ENCODE data around the gene ZSCAN21.

ZSCAN21 gene

DNA sequence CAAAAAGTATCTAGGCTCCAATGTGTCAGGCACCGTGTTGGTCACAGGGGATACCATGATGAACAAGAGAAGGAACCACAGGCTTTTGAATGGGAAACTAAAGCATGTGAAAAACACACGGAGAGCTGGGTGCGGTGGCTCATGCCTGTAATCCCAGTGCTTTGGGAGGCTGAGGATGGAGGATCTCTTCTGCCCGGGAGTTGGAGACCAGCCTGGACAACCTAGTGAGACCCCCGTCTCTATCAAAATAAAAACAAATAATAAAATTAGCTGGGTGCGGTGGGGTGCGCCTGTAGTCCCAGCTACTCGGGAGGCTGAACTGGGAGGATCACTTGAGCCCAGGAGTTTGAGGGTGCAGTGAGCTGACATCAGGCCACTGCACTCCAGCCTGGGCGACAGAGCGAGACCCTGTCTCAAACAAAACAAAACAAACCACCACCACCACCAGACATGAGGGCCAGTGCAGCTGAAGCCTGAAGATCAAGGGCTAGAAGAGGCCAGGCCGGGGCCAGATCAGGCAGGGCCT is 38.6 kb downstream of the ZSCAN21 start:
- DNase-seq (ENCODE audit: low read depth in 1 of 2, low spot score in 1 of 2): no peak
- no peak for TF ChIP-seq JUND (IDR thresholded peaks at IDR 0.05; ENCODE audit: low read depth)
- in situ Hi-C loops (cut with HindIII; ENCODE audit: low pct_unique_long_range_greater_than_20kb, low sequenced_read_pairs): no loop called here

DNA sequence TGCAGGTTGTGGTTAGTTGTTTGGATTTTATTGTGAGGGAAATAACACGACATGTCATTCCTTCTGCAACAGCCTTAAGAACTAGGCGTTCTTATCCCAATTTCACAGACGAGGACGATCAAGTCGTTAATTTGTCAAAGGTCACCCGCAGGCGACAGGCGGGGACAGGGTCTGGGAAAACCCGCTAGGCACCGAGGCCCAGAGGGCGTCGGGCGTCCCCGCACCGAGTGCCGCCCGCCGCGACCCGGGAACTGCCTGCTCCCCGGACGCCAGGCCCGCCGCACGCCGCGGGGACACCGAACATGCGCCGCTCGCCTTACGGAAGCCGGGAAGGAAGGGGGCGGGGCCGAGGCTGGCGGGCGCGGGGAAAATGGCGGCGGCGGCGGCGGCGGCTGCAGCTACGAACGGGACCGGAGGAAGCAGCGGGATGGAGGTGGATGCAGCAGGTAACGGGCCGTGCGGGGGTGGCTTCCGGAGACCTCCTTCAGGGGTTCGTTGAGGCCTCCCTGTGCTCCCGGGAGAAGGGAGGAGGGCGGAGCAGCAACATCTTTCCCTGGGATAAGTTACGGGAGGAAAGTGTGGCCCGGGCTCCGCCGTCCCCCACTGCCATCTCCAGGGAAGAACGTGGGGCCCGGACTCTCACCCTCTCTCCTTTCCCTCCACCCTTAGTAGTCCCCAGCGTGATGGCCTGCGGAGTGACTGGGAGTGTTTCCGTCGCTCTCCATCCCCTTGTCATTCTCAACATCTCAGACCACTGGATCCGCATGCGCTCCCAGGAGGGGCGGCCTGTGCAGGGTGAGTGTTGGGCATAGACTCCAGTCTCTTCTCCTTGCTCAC is 39.3 kb downstream of the ZSCAN21 start, which contains the start of gene COPS6:
Gene COPS6, plus strand, starts transcription at position 349 of the 837 bp plus-strand sequence. Its CDS starts 22 bp downstream, at position 371.
- TF ChIP-seq JUND (IDR thresholded peaks at IDR 0.05; ENCODE audit: low read depth): no peak
- DNase-seq (ENCODE audit: low read depth in 1 of 2, low spot score in 1 of 2): peak; percentile 64 to 79
- in situ Hi-C loops (cut with HindIII; ENCODE audit: low pct_unique_long_range_greater_than_20kb, low sequenced_read_pairs): no loop called here

DNA sequence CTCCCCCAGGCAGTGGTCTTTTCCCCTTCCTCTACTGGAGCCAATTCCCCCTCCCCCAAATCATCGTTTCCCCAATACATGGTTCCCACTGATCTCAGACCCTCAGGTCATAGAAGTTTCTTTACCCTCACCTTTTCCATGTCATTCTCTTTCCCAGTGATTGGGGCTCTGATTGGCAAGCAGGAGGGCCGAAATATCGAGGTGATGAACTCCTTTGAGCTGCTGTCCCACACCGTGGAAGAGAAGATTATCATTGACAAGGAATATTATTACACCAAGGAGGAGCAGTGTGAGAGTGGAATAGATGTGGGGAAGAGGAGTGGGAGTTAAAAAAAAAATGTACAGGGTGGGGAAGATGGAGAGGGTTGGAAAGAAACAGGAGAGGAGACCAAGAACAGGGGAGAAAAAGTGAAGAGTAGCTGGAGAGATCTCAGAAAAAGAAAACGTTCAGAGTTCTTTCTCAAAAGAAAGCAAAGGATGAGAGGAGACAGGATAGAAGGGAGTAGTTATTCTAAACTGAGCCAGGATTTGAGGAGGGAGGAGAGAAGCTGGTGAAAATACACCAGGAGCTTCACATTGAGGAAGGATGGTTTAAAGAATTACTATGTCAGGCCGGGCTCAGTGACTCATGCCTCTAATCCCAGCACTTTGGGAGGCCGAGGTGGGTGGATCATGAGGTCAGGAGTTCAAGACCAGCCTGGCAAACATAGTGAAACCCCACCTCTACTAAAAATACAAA is 40.1 kb downstream of the ZSCAN21 start:
- no peak for DNase-seq (ENCODE audit: low read depth in 1 of 2, low spot score in 1 of 2)
- in situ Hi-C loops (cut with HindIII; ENCODE audit: low pct_unique_long_range_greater_than_20kb, low sequenced_read_pairs): no loop called here
- no peak for TF ChIP-seq JUND (IDR thresholded peaks at IDR 0.05; ENCODE audit: low read depth)

DNA sequence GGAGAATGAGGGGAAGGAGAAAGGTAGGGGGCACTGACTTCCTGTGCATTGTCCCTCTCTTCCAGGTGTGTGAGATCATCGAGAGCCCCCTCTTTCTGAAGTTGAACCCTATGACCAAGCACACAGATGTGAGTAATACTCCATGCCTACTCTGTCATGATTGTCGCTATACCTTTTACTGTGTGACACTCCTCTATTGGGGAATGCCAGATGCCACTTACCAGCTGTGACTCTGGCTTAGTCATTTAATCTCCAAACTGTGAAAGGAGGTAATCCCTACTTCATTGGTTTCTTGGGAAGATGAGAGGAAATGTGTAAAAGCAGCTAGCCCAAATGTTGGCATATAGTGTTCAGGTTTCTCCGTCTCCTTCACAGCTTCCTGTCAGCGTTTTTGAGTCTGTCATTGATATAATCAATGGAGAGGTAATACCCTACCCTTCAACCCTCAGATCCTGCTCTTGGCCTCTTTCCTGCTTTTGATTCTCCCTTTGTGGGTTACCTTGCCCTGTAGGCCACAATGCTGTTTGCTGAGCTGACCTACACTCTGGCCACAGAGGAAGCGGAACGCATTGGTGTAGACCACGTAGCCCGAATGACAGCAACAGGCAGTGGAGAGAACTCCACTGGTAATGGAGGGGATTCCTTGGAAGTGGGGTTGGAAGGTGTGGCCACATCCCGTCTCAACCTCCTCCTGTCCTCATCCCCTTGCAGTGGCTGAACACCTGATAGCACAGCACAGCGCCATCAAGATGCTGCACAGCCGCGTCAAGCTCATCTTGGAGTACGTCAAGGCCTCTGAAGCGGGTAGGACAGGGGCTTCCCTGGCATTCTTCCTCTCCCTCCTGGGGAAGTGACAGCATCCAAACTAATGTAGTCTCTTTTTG is 41.2 kb downstream of the ZSCAN21 start:
- in situ Hi-C loops (cut with HindIII; ENCODE audit: low pct_unique_long_range_greater_than_20kb, low sequenced_read_pairs): no loop called here
- no peak for DNase-seq (ENCODE audit: low read depth in 1 of 2, low spot score in 1 of 2)
- no peak for TF ChIP-seq JUND (IDR thresholded peaks at IDR 0.05; ENCODE audit: low read depth)

DNA sequence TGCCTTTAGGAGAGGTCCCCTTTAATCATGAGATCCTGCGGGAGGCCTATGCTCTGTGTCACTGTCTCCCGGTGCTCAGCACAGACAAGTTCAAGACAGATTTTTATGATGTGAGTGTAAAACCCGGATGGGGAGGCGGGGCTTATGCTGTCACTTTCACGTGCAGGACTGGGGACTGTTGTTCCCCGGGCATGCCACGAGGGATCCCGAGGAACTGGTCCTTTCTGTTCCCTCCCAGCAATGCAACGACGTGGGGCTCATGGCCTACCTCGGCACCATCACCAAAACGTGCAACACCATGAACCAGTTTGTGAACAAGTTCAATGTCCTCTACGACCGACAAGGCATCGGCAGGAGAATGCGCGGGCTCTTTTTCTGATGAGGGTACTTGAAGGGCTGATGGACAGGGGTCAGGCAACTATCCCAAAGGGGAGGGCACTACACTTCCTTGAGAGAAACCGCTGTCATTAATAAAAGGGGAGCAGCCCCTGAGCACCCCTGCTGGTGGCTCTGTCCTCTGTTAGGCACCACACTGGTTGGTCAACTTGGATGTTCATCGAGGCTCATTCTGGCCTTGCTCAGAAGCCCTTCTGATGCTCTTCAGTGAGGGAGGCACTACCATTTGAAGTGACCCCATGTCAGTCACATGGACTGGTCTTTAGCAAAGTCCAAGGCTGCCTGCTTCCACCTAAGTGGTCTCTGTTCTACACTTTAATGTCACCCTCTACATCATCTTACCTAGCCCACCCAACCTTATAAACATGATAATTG is 42.0 kb downstream of the ZSCAN21 start:
- no peak for DNase-seq (ENCODE audit: low read depth in 1 of 2, low spot score in 1 of 2)
- TF ChIP-seq JUND (IDR thresholded peaks at IDR 0.05; ENCODE audit: low read depth): no peak
- in situ Hi-C loops (cut with HindIII; ENCODE audit: low pct_unique_long_range_greater_than_20kb, low sequenced_read_pairs): no loop called here

DNA sequence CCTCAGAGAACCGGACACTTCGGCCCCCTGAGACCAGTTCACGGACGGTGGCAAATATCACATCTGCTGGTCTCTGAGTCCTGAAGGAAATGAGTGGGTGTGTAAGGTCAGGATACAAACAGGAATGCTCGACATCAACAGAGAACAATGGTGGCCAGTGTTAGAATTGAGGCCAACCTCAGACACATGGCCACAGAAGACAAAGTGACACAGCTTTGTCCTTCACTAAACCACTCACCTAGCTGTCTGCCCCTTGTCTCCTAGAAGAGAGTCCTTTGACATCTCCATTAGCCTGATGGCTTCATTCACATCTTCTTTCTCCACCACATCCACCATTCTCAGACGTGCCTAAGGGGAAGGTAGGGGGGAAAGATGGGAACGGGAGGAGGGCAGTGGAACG is 43.5 kb downstream of the ZSCAN21 start:
- no peak for TF ChIP-seq JUND (IDR thresholded peaks at IDR 0.05; ENCODE audit: low read depth)
- in situ Hi-C loops (cut with HindIII; ENCODE audit: low pct_unique_long_range_greater_than_20kb, low sequenced_read_pairs): no loop called here
- DNase-seq (ENCODE audit: low read depth in 1 of 2, low spot score in 1 of 2): no peak

DNA sequence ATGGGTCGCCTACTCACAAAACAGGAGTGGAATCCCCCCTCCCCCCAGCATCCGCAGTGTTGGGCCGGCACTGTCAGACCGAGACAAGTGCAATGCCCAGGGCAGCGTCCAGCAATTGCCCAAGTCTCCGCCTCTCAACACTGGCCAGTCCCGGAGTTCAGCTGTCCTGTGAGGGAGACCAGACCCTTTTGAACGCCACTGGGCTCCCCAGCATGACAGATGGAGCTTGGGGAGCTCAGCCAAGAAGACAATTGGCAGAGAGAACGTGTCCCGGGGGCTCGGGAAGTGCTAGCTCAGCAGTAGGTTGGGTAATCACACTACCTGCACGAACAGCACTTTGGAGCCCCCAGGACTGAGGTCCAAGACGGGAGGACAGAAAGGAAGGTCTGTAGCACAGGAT is 43.9 kb downstream of the ZSCAN21 start:
- in situ Hi-C loops (cut with HindIII; ENCODE audit: low pct_unique_long_range_greater_than_20kb, low sequenced_read_pairs): no loop called here

DNA sequence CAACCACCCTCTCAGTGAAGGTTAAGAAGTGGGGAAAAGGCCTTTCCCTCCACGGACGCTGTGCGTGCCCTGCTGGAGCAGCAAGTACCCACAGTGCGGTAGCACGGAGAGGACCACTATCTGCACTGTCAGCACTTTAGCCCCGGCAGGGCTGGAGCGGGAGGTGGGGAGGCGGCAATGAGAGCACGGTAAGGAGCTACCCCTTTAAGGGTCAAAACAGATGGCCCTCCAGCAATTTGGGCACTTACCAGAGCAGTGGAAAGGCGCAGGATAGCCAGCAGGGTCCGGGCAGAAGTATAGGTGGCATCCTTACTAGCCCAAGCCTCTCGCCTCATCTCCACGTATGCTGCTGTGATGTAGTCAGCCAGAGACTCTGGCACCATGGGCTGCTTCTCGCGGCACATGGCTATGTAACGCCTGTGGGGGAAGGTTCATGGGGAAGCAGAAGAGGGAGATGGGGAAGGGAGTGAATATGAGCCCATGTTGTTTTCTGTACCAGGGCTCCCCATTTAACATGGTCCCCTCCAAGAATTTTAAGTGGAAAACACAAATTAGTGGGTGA is 44.4 kb downstream of the ZSCAN21 start:
- no peak for TF ChIP-seq JUND (IDR thresholded peaks at IDR 0.05; ENCODE audit: low read depth)
- in situ Hi-C loops (cut with HindIII; ENCODE audit: low pct_unique_long_range_greater_than_20kb, low sequenced_read_pairs): no loop called here
- DNase-seq (ENCODE audit: low read depth in 1 of 2, low spot score in 1 of 2): no peak

More for the DNA sequence above, 43.9 kb downstream of the ZSCAN21 start:
- no peak for DNase-seq (ENCODE audit: low read depth in 1 of 2, low spot score in 1 of 2)
- TF ChIP-seq JUND (IDR thresholded peaks at IDR 0.05; ENCODE audit: low read depth): no peak

DNA sequence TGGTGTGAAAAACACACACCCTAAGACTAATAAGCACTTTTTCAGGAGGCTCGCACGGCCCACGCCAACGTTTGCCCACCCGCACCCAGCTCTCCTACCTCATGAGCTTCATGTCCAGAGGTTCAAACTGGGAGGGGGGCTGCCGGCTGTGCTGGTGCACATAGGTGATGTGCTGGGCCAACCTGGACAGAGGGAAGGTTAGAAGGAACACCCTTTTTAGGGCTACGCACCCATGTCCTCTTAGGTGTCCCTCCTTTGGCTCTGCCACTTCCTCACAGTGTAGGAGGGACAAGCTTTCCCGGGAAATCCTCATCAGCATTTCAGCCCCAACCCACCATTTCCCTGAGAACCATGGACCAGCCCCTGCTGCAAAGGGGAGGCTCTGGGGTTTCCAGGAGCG is 45.7 kb downstream of the ZSCAN21 start:
- DNase-seq (ENCODE audit: low read depth in 1 of 2, low spot score in 1 of 2): no peak
- no peak for TF ChIP-seq JUND (IDR thresholded peaks at IDR 0.05; ENCODE audit: low read depth)
- in situ Hi-C loops (cut with HindIII; ENCODE audit: low pct_unique_long_range_greater_than_20kb, low sequenced_read_pairs): no loop called here

DNA sequence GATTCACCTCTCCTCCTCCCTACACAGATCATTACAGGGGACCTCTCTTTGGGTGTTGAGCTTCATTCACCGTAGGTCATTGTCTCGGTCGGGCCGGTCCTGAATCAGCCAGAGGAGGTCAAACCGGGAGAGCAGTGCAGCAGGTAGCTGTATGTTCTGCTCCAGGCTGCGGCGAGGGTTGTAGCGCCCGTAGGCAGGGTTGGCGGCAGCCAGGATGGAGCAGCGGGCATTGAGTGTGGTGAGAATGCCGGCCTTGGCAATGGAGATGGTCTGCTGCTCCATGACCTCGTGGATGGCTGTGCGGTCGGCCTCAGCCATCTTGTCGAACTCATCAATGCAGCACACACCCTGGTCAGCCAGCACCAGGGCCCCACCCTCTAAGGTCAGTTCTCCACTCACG is 46.1 kb downstream of the ZSCAN21 start:
- in situ Hi-C loops (cut with HindIII; ENCODE audit: low pct_unique_long_range_greater_than_20kb, low sequenced_read_pairs): no loop called here

DNA sequence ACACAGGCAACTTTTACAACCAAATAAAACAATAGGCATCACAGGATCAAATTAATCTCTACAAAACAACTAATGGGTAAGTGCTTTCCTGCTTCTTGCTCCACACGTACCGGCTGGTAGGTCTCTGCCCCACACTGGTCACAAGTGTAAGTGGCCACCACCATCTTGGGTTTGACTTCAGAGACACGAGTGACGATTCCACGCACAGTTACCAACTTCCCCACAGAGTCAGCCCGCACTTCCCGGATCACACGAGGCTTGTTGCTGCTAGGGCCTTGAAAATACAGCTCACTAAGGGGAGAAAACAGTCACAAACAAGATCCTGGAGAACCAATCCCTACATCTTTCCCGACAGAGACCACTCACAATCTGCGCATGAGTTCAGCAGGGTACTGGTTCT is 49.3 kb downstream of the ZSCAN21 start:
- DNase-seq (ENCODE audit: low read depth in 1 of 2, low spot score in 1 of 2): no peak
- TF ChIP-seq JUND (IDR thresholded peaks at IDR 0.05; ENCODE audit: low read depth): no peak
- in situ Hi-C loops (cut with HindIII; ENCODE audit: low pct_unique_long_range_greater_than_20kb, low sequenced_read_pairs): no loop called here

More for the DNA sequence above, 46.1 kb downstream of the ZSCAN21 start:
- TF ChIP-seq JUND (IDR thresholded peaks at IDR 0.05; ENCODE audit: low read depth): no peak
- DNase-seq (ENCODE audit: low read depth in 1 of 2, low spot score in 1 of 2): no peak
